Erythroblast (primary cell): ENCODE data around the gene LRCH3.

Experiments
- GATA1 ChIP-seq: IDR thresholded peaks from 2 replicates; pipeline ENCODE4 v1.6.1; 2011; ENCODE audit warnings: low read depth, mild to moderate bottlenecking, control low read depth, low read length, moderate library complexity
- POLR2A ChIP-seq: IDR thresholded peaks from 2 replicates; pipeline ENCODE4 v1.6.1; 2011; ENCODE audit warnings: mild to moderate bottlenecking, low read length

- TF ChIP-seq POLR2A, result no peak
- no peak for TF ChIP-seq GATA1
These were observed 98.3 kb downstream of the LRCH3 start for GRCh38 chr3:197889204-197889930.
